NCI-H2029 treated with DMSO at 0.1 percent for 48 hours (cell line): Measurements from ENCODE around the gene CYP2W1.

Source experiments
- DNase-seq: peaks from one replicate; lab custom pipeline; 2025; lab: John Stamatoyannopoulos, UW

The CYP2W1 gene

GRCh38 chr7:983616-984071, 663 bp downstream of the CYP2W1 start:
- no peak for DNase-seq

- DNase-seq = no peak
Measured at GRCh38 chr7:984361-985126, 1.6 kb downstream of the CYP2W1 start.

- no peak for DNase-seq
Measured at GRCh38 chr7:985127-985416, 2.1 kb downstream of the CYP2W1 start.

GRCh38 chr7:985915-986741, 3.1 kb downstream of the CYP2W1 start:
- DNase-seq = no peak

- no peak for DNase-seq
Measured at GRCh38 chr7:986766-987751, 4.1 kb downstream of the CYP2W1 start.

- DNase-seq = no peak
Measured at GRCh38 chr7:987909-988308, 4.9 kb downstream of the CYP2W1 start.

GRCh38 chr7:988426-988911, 5.5 kb downstream of the CYP2W1 start:
- no peak for DNase-seq

- DNase-seq = no peak
Measured at GRCh38 chr7:988963-989529, 6.1 kb downstream of the CYP2W1 start.

- no peak for DNase-seq
Measured at GRCh38 chr7:990352-990932, 7.5 kb downstream of the CYP2W1 start.

- no peak for DNase-seq
Measured at GRCh38 chr7:990933-991728, 8.2 kb downstream of the CYP2W1 start.

- no peak for DNase-seq
Measured at GRCh38 chr7:991729-992656, 9.0 kb downstream of the CYP2W1 start.

GRCh38 chr7:992709-993607, 10.0 kb downstream of the CYP2W1 start:
- DNase-seq = peak; percentile 66

- DNase-seq = no peak
Measured at GRCh38 chr7:994592-995308, 11.8 kb downstream of the CYP2W1 start.

- no peak for DNase-seq
Measured at GRCh38 chr7:995571-995970, 12.6 kb downstream of the CYP2W1 start.

- no peak for DNase-seq
Measured at GRCh38 chr7:996079-996872, 13.3 kb downstream of the CYP2W1 start.
